Thyroid gland (tissue), 4 donors: ENCODE measurements around the gene CCDC88A.

Source experiments
- POLR2A ChIP-seq, 2 donors: fragments of 450-650 bp; IDR thresholded peaks; one replicate each; pipeline ENCODE4 v1.6.1; 2017; ENCODE audit warnings: antibody characterized with exemption in 2 of 2, mild to moderate bottlenecking in 2 of 2, moderate library complexity in 1 of 2
- TF ChIP-seq, protein P1 (sequence below), 6 experiments: fragments of 200-600 bp in 3 of 6; fragments of 450-650 bp in 3 of 6; sonication (generic) in 3 of 6; IDR thresholded peaks; one replicate each; pipeline ENCODE4 v1.5.1; 2016 to 2019; ENCODE audit warnings: antibody characterized with exemption in 6 of 6, mild to moderate bottlenecking in 2 of 6, inconsistent platforms in 1 of 6, moderate library complexity in 1 of 6

DNA sequence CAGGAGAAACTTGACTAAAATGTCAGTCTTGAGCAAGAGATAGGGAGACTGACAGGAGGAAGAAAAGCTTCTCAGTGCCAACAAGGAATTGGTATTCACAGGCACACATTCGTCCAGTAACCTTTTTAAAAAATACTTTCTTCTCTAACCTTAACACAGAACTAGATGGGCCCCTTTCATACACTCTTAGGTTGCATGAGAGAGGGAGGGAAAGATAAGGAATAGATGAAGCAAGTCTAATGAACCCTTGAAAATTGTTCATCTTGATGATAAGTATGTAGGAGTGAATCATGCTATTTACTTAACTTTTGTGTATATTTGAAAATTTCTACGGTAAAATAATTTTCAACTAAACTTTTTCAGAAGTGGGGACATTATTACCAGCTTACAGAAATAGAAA lies 42.0 kb upstream of the CCDC88A start:
- TF ChIP-seq, protein P1, sequence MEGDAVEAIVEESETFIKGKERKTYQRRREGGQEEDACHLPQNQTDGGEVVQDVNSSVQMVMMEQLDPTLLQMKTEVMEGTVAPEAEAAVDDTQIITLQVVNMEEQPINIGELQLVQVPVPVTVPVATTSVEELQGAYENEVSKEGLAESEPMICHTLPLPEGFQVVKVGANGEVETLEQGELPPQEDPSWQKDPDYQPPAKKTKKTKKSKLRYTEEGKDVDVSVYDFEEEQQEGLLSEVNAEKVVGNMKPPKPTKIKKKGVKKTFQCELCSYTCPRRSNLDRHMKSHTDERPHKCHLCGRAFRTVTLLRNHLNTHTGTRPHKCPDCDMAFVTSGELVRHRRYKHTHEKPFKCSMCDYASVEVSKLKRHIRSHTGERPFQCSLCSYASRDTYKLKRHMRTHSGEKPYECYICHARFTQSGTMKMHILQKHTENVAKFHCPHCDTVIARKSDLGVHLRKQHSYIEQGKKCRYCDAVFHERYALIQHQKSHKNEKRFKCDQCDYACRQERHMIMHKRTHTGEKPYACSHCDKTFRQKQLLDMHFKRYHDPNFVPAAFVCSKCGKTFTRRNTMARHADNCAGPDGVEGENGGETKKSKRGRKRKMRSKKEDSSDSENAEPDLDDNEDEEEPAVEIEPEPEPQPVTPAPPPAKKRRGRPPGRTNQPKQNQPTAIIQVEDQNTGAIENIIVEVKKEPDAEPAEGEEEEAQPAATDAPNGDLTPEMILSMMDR (IDR thresholded peaks at IDR 0.05) = no peak
- no peak for TF ChIP-seq POLR2A (IDR thresholded peaks at IDR 0.05)
